ENCODE data around the gene ARHGAP44.
A peak's percentile ranks its signal among the peaks of the same experiment; 100 is the strongest.

ARHGAP44 gene

GRCh38 chr17:12756786-12757185 is 32.5 kb upstream of the ARHGAP44 start:
- no peak overlapping the region for H3K4me3 ChIP-seq (ENCODE audit: low read depth, low read length)
- no peak for DNase-seq (ENCODE audit: low read depth)
- TF ChIP-seq, protein P1, sequence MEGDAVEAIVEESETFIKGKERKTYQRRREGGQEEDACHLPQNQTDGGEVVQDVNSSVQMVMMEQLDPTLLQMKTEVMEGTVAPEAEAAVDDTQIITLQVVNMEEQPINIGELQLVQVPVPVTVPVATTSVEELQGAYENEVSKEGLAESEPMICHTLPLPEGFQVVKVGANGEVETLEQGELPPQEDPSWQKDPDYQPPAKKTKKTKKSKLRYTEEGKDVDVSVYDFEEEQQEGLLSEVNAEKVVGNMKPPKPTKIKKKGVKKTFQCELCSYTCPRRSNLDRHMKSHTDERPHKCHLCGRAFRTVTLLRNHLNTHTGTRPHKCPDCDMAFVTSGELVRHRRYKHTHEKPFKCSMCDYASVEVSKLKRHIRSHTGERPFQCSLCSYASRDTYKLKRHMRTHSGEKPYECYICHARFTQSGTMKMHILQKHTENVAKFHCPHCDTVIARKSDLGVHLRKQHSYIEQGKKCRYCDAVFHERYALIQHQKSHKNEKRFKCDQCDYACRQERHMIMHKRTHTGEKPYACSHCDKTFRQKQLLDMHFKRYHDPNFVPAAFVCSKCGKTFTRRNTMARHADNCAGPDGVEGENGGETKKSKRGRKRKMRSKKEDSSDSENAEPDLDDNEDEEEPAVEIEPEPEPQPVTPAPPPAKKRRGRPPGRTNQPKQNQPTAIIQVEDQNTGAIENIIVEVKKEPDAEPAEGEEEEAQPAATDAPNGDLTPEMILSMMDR (IDR thresholded peaks at IDR 0.05; ENCODE audit: control insufficient read depth, extremely low read depth, insufficient read depth) = no peak

DNA sequence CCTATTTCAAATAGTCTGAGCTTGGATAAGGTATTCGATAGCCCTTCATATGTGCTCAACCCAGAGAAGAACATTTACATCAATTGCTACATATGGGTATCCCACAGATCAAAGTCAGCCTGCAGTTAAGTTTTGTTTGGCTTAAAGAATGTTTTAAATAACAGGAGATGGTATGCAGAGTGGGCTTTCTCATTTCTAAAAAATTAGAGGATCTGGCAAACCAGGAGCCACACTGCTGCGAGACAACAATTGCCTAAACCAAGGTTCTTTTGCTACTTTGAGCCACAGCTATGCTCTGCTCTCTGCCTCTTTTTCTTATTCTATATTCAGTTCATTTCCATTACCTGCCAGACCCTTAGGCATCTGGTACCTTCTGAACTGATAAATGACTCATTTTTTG is 30.2 kb upstream of the ARHGAP44 start:
- TF ChIP-seq, protein P1 (IDR thresholded peaks at IDR 0.05; ENCODE audit: control insufficient read depth, extremely low read depth, insufficient read depth) = no peak
- no peak for DNase-seq (ENCODE audit: low read depth)
- H3K4me3 ChIP-seq (ENCODE audit: low read depth, low read length) = no peak overlapping the region

GRCh38 chr17:12765548-12765947 is 23.8 kb upstream of the ARHGAP44 start:
- no peak for DNase-seq (ENCODE audit: low read depth)
- no peak overlapping the region for H3K4me3 ChIP-seq (ENCODE audit: low read depth, low read length)
- TF ChIP-seq, protein P1 (IDR thresholded peaks at IDR 0.05; ENCODE audit: control insufficient read depth, extremely low read depth, insufficient read depth) = no peak

- H3K4me3 ChIP-seq (ENCODE audit: low read depth, low read length) = no peak overlapping the region
- TF ChIP-seq, protein P1 (IDR thresholded peaks at IDR 0.05; ENCODE audit: control insufficient read depth, extremely low read depth, insufficient read depth) = no peak
- no peak for DNase-seq (ENCODE audit: low read depth)
Observed at GRCh38 chr17:12768255-12768654, 21.0 kb upstream of the ARHGAP44 start.

DNA sequence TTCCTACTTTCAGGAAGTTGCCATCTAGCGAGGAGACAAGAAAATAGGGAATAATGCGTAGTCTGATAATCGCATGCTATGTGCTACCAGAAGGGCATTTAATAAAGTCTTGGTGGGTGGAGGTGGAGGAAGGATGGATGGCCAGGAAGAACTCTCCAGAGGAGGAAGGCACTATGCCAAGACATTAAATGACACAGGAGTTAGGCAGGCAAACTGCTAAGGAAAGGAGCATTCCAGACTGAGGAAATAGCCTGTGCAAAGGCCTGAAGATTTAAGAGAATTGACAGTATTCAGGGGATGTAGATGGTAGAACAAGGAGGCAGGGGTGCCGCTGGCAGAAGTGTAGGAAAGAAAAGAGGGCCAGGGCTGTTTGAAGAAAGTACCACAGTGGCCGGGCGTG is 19.3 kb upstream of the ARHGAP44 start:
- TF ChIP-seq, protein P1 (IDR thresholded peaks at IDR 0.05; ENCODE audit: control insufficient read depth, extremely low read depth, insufficient read depth) = no peak
- DNase-seq (ENCODE audit: low read depth) = no peak

DNA sequence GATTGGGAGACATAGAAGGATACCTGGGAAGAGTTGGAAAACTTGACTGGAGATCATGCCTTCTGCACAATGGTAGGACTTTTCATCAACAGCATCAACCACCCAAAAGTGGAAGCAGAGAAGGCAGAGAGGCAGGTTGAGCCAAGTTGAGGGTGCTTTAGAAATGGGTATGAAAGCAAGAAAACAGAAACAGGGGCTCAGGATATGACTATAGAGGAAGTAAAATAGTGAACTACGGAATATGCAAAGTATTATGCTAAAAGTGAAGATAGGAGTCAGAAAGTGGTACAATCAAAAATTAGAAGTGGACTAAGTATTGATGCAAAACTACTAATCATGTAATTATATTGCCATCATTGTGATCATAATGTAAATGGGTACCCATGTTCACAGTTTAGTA is 16.1 kb upstream of the ARHGAP44 start:
- no peak overlapping the region for H3K4me3 ChIP-seq (ENCODE audit: low read depth, low read length)
- TF ChIP-seq, protein P1 (IDR thresholded peaks at IDR 0.05; ENCODE audit: control insufficient read depth, extremely low read depth, insufficient read depth) = no peak
- no peak for DNase-seq (ENCODE audit: low read depth)

More for the DNA sequence above, 19.3 kb upstream of the ARHGAP44 start:
- no peak overlapping the region for H3K4me3 ChIP-seq (ENCODE audit: low read depth, low read length)

DNA sequence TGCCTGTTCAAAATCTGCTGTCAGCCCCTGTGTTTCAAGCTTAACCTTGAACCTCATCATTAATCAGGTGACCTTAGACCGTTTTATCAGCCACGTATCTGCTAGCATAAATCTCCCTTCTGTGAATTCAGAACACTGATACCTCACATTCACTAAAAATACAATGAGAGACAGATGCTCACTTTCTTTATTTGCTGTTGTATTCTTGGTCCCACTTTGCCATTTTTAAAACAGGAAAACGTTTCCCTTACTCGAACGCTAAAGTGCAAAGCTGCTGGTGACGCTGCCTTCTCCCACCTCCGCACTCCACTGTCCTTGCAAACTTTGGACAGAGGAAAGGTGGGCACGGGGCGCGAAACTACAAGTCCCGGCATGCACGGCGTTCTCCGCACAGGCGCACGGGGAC is 220 bp upstream of the ARHGAP44 start:
- H3K4me3 ChIP-seq (ENCODE audit: low read depth, low read length) = peak overlapping the region; percentile 77
- peak; percentile 14 for DNase-seq (ENCODE audit: low read depth)
- TF ChIP-seq, protein P1 (IDR thresholded peaks at IDR 0.05; ENCODE audit: control insufficient read depth, extremely low read depth, insufficient read depth) = no peak
